ENCODE results near the gene SNHG17. TPM values are rescaled to one million over a fixed set of nuclear protein-coding genes. Genes with fewer than 3 reads are reported as not detected.

The SNHG17 gene
- total and polyA plus RNA-seq, 9 of the 15 experiments (the other 6 are each of a cell fraction or from before 2014, with no cell fraction given), result 29.8 to 106 (median 57.7) TPM

GRCh38 chr20:38452880-38453624, 17.9 kb upstream of the SNHG17 start (continued):
- no peak for TF ChIP-seq ATF2 (CRISPR knock-in tag; IDR thresholded peaks at IDR 0.05)
- no peak for TF ChIP-seq MECOM (CRISPR knock-in tag; IDR thresholded peaks at IDR 0.05)
- no peak for TF ChIP-seq GTF2F1 (IDR thresholded peaks at IDR 0.05; ENCODE audit: low read depth, low read length)
- no peak for TF ChIP-seq CBFB (CRISPR knock-in tag; IDR thresholded peaks at IDR 0.05)
- TF ChIP-seq RBM34 (IDR thresholded peaks at IDR 0.05; ENCODE audit: borderline replicate concordance, insufficient read depth, low read length), result no peak
- peak; percentile 67; the same call in 1 of the 2 replicates for TF ChIP-seq ATF3 (IDR thresholded peaks at IDR 0.05)
- no peak; the same call in 1 of the 2 replicates for TF ChIP-seq ATF3 (CRISPR knock-in tag; conservative IDR thresholded peaks at IDR 0.05)
- TF ChIP-seq ZBTB40 (IDR thresholded peaks at IDR 0.05), result 0 out of 2 replicates have a peak, but pooled peaks have one; percentile 27
- TF ChIP-seq ZBTB40 (CRISPR knock-in tag; IDR thresholded peaks at IDR 0.05), result no peak
- no peak for TF ChIP-seq THRB (CRISPR knock-in tag; conservative IDR thresholded peaks at IDR 0.05)
- peak; percentile 96 for TF ChIP-seq DPF2 (IDR thresholded peaks at IDR 0.05)
- no peak for TF ChIP-seq EHMT2 (IDR thresholded peaks at IDR 0.05)
- TF ChIP-seq THAP7 (CRISPR knock-in tag; IDR thresholded peaks at IDR 0.05), result no peak

Measured in K562 (cell line).